Liver (tissue), 9 donors: ENCODE data around the gene PHYKPL. TPM values are rescaled to one million over a fixed set of nuclear protein-coding genes. Genes with fewer than 3 reads are reported as not detected.

Experiments used
- DNase-seq: peaks from one replicate; pipeline ENCODE4 v3.0.0-alpha.2; 2017; ENCODE audit warnings: low spot score
- H3K27ac ChIP-seq, 2 donors: one replicate each; pipeline ENCODE4 v1.7.0; 2013; ENCODE audit warnings: inconsistent platforms in 2 of 2, low read length in 2 of 2, control low read depth in 1 of 2, low read depth in 1 of 2, mild to moderate bottlenecking in 1 of 2
- H3K27me3 ChIP-seq, 4 donors: one replicate each; pipeline versions ENCODE4 v1.6.1 to v1.7.0; 2013; ENCODE audit warnings: low read length in 3 of 4, inconsistent platforms in 1 of 4, mild to moderate bottlenecking in 1 of 4, moderate library complexity in 1 of 4; ENCODE audit not compliant: control insufficient read depth in 4 of 4, insufficient read depth in 4 of 4
- H3K36me3 ChIP-seq, 4 donors: one replicate each; pipeline versions ENCODE4 v1.6.1 to v1.7.0; 2013; ENCODE audit warnings: low read length in 3 of 4, mild to moderate bottlenecking in 3 of 4, low read depth in 1 of 4, moderate library complexity in 1 of 4; ENCODE audit not compliant: control insufficient read depth in 4 of 4, insufficient read depth in 3 of 4
- H3K4me1 ChIP-seq, 4 donors: one replicate each; pipeline versions ENCODE4 v1.6.1 to v1.7.0; 2013; ENCODE audit warnings: low read length in 3 of 4, mild to moderate bottlenecking in 3 of 4, moderate library complexity in 1 of 4; ENCODE audit not compliant: control insufficient read depth in 4 of 4, insufficient read depth in 4 of 4
- H3K4me3 ChIP-seq, 3 donors: one replicate each; pipeline versions ENCODE4 v1.6.1 to v1.7.0; 2013; ENCODE audit warnings: low read length in 3 of 3, control low read depth in 1 of 3, low read depth in 1 of 3, mild to moderate bottlenecking in 1 of 3
- H3K9ac ChIP-seq, 2 donors: one replicate each; pipeline ENCODE4 v1.7.0; 2013; ENCODE audit warnings: low read length in 2 of 2, mild to moderate bottlenecking in 2 of 2, moderate library complexity in 2 of 2, control low read depth in 1 of 2, low read depth in 1 of 2
- H3K9me3 ChIP-seq, 4 donors: one replicate each; pipeline versions ENCODE4 v1.6.1 to v1.7.0; 2013; ENCODE audit warnings: low read length in 3 of 4; ENCODE audit not compliant: control insufficient read depth in 4 of 4
- EGR1 ChIP-seq, 2 donors: IDR thresholded peaks; 2 replicates each; pipeline ENCODE4 v1.6.1; 2016 to 2018; ENCODE audit warnings: antibody characterized with exemption in 2 of 2, low read depth in 2 of 2
- FOXA1 ChIP-seq: IDR thresholded peaks from 2 replicates; pipeline ENCODE4 v1.6.1; 2016; ENCODE audit warnings: antibody characterized with exemption
- FOXA2 ChIP-seq: IDR thresholded peaks from 2 replicates; pipeline ENCODE4 v1.6.1; 2016; ENCODE audit warnings: antibody characterized with exemption
- GABPA ChIP-seq, 2 donors: IDR thresholded peaks in 1 of 2; conservative IDR thresholded peaks in 1 of 2; 2 replicates each; pipeline ENCODE4 v1.6.1; 2016; ENCODE audit warnings: antibody characterized with exemption in 2 of 2, mild to moderate bottlenecking in 1 of 2, moderate library complexity in 1 of 2
- HNF4A ChIP-seq, 2 donors: conservative IDR thresholded peaks; 2 replicates each; pipeline ENCODE4 v1.6.1; 2016; ENCODE audit warnings: antibody characterized with exemption in 2 of 2, mild to moderate bottlenecking in 2 of 2
- HNF4G ChIP-seq: IDR thresholded peaks from 2 replicates; pipeline ENCODE4 v1.6.1; 2016; ENCODE audit warnings: antibody characterized with exemption
- JUND ChIP-seq, 2 donors: IDR thresholded peaks; 2 replicates each; pipeline ENCODE4 v1.6.1; 2016; ENCODE audit warnings: antibody characterized with exemption in 2 of 2
- NR2F2 ChIP-seq: IDR thresholded peaks from 2 replicates; pipeline ENCODE4 v1.6.1; 2016; ENCODE audit warnings: antibody characterized with exemption
- RAD21 ChIP-seq, 2 donors: IDR thresholded peaks; 2 replicates each; pipeline ENCODE4 v1.6.1; 2016; ENCODE audit warnings: antibody characterized with exemption in 2 of 2, mild to moderate bottlenecking in 2 of 2
- RXRA ChIP-seq, 2 donors: IDR thresholded peaks; 2 replicates each; pipeline ENCODE4 v1.6.1; 2017 to 2018; ENCODE audit warnings: antibody characterized with exemption in 2 of 2, mild to moderate bottlenecking in 1 of 2
- SP1 ChIP-seq: IDR thresholded peaks from 2 replicates; pipeline ENCODE4 v1.6.1; 2018; ENCODE audit warnings: antibody characterized with exemption, mild to moderate bottlenecking
- TAF1 ChIP-seq: conservative IDR thresholded peaks from 2 replicates; pipeline ENCODE4 v1.6.1; 2016; ENCODE audit warnings: antibody characterized with exemption, mild to moderate bottlenecking
- YY1 ChIP-seq: IDR thresholded peaks from 2 replicates; pipeline ENCODE4 v1.6.1; 2016; ENCODE audit warnings: antibody characterized with exemption, mild to moderate bottlenecking
- WGBS: extraction: QIAGEN DNeasy Blood & Tissue Kit; methylation state at CpG from one replicate; pipeline ENCODE4 v1.1.7; 2013; 5-methylcytosine and 5-hydroxymethylcytosine counted together
- polyA plus RNA-seq, 2 donors: library from polyadenylated mRNA; stranded (reverse) in 1 of 2; unstranded in 1 of 2; fragments of 200-250 nt in 1 of 2; fragments of >200 nt in 1 of 2; fragmentation: Nextera tagmentation in 1 of 2; extraction: Ambion mirVana in 1 of 2; gene quantifications; one replicate each; pipeline versions ENCODE4 v1.2.1 to v1.2.3, GENCODE V29; 2013 to 2015
- total RNA-seq, 2 donors: library from RNA; depleted of rRNA; stranded (reverse); fragments of >200 nt; gene quantifications; one replicate each; pipeline ENCODE4 v1.2.3, GENCODE V29; 2014
- TF ChIP-seq, protein P1 (sequence below): IDR thresholded peaks from 2 replicates; pipeline ENCODE4 v1.6.1; 2016; ENCODE audit warnings: antibody characterized with exemption
- TF ChIP-seq, protein P2 (sequence below): IDR thresholded peaks from 2 replicates; pipeline ENCODE4 v1.6.1; 2016; ENCODE audit warnings: antibody characterized with exemption
- TF ChIP-seq, protein P3 (sequence below): fragments of 150-350 bp; IDR thresholded peaks from 2 replicates; pipeline ENCODE4 v1.5.1; 2017; ENCODE audit warnings: improper control_type of control experiment, low read depth, low read length; ENCODE audit not compliant: missing input control
- TF ChIP-seq, protein P4 (sequence below): IDR thresholded peaks from 2 replicates; pipeline ENCODE4 v1.6.1; 2016; ENCODE audit warnings: antibody characterized with exemption, mild to moderate bottlenecking
- donor health status: healthy.
- donor health status: healthy.
- donor health status: healthy.
- donor health status: healthy.
- donor health status: healthy.

PHYKPL gene
- total and polyA plus RNA-seq, 4 donors = 25.6 to 103 (median 45.0) TPM

DNA sequence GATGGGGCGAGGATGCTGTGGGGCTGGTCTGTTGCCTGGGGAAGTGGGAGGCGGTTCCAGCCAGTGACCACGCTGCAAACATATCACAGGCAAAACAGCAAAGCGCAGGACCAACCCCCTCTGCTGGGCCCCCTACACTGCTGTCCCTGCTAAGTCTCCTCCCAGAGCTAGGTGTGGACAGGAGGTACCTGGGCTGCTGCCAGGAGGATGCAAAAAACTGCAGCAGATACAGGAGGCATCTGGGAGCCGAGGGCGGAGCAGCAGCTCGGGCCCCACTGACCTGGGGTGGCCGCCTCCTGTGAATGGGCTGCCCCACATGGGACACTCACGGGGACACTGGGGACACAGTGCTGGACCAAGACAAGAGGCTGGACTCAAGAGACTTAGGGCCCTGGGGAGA is 48.0 kb upstream of the PHYKPL start:
- no peak for TF ChIP-seq YY1
- no peak for TF ChIP-seq FOXA2
- no peak for TF ChIP-seq SP1
- TF ChIP-seq RXRA (IDR thresholded peaks at IDR 0.05) = no peak
- no peak for TF ChIP-seq NR2F2
- TF ChIP-seq TAF1 = no peak
- TF ChIP-seq, protein P1, sequence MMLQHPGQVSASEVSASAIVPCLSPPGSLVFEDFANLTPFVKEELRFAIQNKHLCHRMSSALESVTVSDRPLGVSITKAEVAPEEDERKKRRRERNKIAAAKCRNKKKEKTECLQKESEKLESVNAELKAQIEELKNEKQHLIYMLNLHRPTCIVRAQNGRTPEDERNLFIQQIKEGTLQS = no peak
- no peak for TF ChIP-seq HNF4A (conservative IDR thresholded peaks at IDR 0.05)
- TF ChIP-seq HNF4G = no peak
- TF ChIP-seq FOXA1 = no peak
- no peak for TF ChIP-seq JUND (IDR thresholded peaks at IDR 0.05)
- TF ChIP-seq, protein P2, sequence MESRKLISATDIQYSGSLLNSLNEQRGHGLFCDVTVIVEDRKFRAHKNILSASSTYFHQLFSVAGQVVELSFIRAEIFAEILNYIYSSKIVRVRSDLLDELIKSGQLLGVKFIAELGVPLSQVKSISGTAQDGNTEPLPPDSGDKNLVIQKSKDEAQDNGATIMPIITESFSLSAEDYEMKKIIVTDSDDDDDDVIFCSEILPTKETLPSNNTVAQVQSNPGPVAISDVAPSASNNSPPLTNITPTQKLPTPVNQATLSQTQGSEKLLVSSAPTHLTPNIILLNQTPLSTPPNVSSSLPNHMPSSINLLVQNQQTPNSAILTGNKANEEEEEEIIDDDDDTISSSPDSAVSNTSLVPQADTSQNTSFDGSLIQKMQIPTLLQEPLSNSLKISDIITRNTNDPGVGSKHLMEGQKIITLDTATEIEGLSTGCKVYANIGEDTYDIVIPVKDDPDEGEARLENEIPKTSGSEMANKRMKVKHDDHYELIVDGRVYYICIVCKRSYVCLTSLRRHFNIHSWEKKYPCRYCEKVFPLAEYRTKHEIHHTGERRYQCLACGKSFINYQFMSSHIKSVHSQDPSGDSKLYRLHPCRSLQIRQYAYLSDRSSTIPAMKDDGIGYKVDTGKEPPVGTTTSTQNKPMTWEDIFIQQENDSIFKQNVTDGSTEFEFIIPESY = no peak
- no peak for TF ChIP-seq RAD21 (IDR thresholded peaks at IDR 0.05)
- TF ChIP-seq EGR1 (IDR thresholded peaks at IDR 0.05; ENCODE audit: low read depth in 2 of 2) = no peak
- TF ChIP-seq, protein P3, sequence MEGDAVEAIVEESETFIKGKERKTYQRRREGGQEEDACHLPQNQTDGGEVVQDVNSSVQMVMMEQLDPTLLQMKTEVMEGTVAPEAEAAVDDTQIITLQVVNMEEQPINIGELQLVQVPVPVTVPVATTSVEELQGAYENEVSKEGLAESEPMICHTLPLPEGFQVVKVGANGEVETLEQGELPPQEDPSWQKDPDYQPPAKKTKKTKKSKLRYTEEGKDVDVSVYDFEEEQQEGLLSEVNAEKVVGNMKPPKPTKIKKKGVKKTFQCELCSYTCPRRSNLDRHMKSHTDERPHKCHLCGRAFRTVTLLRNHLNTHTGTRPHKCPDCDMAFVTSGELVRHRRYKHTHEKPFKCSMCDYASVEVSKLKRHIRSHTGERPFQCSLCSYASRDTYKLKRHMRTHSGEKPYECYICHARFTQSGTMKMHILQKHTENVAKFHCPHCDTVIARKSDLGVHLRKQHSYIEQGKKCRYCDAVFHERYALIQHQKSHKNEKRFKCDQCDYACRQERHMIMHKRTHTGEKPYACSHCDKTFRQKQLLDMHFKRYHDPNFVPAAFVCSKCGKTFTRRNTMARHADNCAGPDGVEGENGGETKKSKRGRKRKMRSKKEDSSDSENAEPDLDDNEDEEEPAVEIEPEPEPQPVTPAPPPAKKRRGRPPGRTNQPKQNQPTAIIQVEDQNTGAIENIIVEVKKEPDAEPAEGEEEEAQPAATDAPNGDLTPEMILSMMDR = no peak
- TF ChIP-seq, protein P4, sequence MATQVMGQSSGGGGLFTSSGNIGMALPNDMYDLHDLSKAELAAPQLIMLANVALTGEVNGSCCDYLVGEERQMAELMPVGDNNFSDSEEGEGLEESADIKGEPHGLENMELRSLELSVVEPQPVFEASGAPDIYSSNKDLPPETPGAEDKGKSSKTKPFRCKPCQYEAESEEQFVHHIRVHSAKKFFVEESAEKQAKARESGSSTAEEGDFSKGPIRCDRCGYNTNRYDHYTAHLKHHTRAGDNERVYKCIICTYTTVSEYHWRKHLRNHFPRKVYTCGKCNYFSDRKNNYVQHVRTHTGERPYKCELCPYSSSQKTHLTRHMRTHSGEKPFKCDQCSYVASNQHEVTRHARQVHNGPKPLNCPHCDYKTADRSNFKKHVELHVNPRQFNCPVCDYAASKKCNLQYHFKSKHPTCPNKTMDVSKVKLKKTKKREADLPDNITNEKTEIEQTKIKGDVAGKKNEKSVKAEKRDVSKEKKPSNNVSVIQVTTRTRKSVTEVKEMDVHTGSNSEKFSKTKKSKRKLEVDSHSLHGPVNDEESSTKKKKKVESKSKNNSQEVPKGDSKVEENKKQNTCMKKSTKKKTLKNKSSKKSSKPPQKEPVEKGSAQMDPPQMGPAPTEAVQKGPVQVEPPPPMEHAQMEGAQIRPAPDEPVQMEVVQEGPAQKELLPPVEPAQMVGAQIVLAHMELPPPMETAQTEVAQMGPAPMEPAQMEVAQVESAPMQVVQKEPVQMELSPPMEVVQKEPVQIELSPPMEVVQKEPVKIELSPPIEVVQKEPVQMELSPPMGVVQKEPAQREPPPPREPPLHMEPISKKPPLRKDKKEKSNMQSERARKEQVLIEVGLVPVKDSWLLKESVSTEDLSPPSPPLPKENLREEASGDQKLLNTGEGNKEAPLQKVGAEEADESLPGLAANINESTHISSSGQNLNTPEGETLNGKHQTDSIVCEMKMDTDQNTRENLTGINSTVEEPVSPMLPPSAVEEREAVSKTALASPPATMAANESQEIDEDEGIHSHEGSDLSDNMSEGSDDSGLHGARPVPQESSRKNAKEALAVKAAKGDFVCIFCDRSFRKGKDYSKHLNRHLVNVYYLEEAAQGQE = no peak
- peaks cover 0 to 4% (median 2%) of the 10 kb centered on the region in 4 donors for H3K9me3 ChIP-seq
- H3K9ac ChIP-seq = no peak overlapping the region
- H3K4me1 ChIP-seq = peaks cover 0 to 10% (median 5%) of the 10 kb centered on the region in 4 donors
- no peak overlapping the region for H3K27ac ChIP-seq
- no peaks in the 10 kb centered on the region for H3K27me3 ChIP-seq
- no peak overlapping the region for H3K4me3 ChIP-seq
- WGBS = 93% methylated on average over 9 of the region's 9 CpGs
- no peak for DNase-seq
- H3K36me3 ChIP-seq = no peaks in the 10 kb centered on the region

- Histone ChIP-seq H3K9ac (no peak overlapping the region), H3K27ac (no peak overlapping the region), H3K27me3 (no peaks in the 10 kb centered on the region), H3K9me3 (peaks cover 0 to 7% (median 3%) of the 10 kb centered on the region in 4 donors), H3K4me3 (no peak overlapping the region), H3K4me1 (peaks cover 0 to 10% (median 5%) of the 10 kb centered on the region in 4 donors), H3K36me3 (no peaks in the 10 kb centered on the region)
- WGBS = 22% methylated on average over 33 of the region's 33 CpGs
- peak; percentile 11 to 60 for TF ChIP-seq RXRA (IDR thresholded peaks at IDR 0.05)
- TF ChIP-seq GABPA (IDR thresholded peaks at IDR 0.05 in 1 of 2, conservative IDR thresholded peaks at IDR 0.05 in 1 of 2) = no peak
- TF ChIP-seq HNF4A (conservative IDR thresholded peaks at IDR 0.05) = peak; percentile 94 to 98
- TF ChIP-seq, protein P3 = peak; percentile 95
- peak; percentile 40 for TF ChIP-seq NR2F2
- peak; percentile 79 for TF ChIP-seq HNF4G
- no peak for TF ChIP-seq TAF1
- peak; percentile 100 for TF ChIP-seq RAD21 (IDR thresholded peaks at IDR 0.05)
- DNase-seq = peak; percentile 90
Observed at GRCh38 chr5:178279723-178280438, 47.3 kb upstream of the PHYKPL start.
